UCSD-AML1 (cell line): ENCODE results near the gene NCOA3.

ENCODE experiments used
- DNase-seq: peaks from one replicate; lab custom pipeline; 2025; ENCODE audit not compliant: unreplicated experiment; lab: John Stamatoyannopoulos, UW

NCOA3 gene

DNA sequence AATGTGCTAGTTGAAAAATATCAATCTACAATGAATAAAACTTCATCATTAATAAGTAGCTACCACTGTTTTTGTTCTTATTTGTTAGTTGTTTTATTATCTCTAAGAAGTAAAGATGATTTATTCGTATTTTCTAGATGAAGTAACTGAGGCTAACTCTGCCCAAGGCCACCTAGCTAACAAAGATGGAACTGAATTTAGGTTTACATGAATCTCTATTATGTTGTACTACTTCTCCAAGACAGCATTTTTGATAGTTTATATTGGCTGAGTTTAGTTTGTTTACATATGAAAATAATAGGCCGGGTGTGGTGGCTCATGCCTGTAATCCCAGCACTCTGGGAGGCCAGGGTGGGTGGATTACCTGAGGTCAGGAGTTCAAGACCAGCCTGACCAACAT, 121.5 kb downstream of the NCOA3 start:
- DNase-seq = no peak

DNA sequence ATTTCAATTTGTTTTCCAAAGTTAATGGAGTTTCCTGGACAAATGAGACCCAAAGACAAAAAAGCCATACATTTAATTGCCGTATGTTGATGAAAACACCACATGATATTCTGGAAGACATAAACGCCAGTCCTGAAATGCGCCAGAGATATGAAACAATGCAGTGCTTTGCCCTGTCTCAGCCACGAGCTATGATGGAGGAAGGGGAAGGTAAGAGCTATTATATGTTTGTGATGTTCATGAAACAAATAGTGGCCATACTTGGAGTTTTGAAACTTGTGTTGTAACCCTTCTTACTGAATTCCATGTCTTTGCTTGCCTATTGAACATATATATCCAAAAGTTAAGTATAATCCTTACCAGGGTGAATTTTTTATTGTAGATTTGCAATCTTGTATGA, 125.9 kb downstream of the NCOA3 start:
- no peak for DNase-seq

DNA sequence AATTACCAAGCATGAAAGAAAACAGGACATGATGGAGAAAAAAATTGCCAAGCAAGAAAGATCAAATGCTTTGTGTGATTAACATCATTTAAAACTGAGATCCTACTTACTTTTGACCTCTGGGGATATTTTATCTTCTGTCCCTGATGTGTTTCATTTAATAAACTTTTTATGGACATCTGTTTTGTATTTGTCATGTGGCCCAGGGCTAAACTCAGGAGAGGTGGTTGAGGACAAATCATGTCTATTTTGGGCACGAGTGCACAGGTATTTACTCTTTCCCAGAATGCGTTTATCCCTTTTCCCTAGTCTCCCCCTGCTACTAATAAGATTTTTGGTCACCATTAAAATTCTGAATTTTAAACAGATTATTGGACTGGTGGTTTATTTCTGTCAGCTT, 128.2 kb downstream of the NCOA3 start:
- DNase-seq = no peak

DNA sequence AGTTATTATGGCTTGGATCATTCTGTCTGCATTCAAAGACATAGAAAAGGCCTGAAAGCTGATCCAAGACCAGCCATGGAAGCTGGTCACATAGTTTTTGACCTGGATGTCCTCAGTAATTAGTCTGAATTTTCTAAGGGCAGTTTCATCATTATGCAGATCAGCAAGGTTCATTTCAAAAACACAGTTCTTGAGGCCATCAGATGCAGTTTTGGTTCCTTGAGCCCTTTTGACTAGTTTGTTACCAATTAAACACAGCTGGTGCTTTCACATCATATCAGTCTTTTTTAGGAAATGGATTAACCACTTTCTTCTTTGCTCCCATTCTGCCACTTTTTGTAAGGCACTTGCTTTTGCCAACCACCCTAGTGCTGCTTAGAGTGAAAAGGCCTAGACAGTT, 129.4 kb downstream of the NCOA3 start:
- no peak for DNase-seq

DNA sequence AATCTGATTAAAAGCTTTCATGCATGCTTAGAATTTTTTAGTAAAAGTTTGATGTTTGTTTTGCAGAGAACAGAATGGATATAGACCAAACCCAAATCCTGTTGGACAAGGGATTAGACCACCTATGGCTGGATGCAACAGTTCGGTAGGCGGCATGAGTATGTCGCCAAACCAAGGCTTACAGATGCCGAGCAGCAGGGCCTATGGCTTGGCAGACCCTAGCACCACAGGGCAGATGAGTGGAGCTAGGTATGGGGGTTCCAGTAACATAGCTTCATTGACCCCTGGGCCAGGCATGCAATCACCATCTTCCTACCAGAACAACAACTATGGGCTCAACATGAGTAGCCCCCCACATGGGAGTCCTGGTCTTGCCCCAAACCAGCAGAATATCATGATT, 133.6 kb downstream of the NCOA3 start:
- no peak for DNase-seq

DNA sequence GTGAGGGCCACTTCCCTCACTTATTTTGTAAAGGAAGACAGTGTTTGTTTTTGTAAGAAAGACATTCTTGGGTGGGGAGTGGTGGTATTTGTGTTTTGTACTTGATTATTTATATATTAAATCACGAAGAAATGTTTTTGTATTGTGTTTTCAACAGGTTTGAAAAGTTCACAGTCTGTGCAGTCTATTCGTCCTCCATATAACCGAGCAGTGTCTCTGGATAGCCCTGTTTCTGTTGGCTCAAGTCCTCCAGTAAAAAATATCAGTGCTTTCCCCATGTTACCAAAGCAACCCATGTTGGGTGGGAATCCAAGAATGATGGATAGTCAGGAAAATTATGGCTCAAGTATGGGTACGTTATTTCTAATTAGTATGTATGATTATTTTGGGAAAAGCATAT, 137.2 kb downstream of the NCOA3 start:
- no peak for DNase-seq

DNA sequence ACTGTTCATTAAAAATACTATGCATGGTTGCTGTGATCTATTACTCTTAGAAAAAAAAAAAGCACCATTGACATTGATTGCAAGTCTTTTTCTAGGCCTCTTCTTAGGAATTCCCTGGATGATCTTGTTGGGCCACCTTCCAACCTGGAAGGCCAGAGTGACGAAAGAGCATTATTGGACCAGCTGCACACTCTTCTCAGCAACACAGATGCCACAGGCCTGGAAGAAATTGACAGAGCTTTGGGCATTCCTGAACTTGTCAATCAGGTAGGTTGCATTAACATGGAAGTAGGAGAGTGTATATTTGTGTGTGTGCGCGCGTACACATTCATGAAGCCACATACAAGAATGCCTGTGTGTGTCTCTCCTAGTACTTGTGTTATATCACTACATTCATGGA, 140.4 kb downstream of the NCOA3 start:
- no peak for DNase-seq

DNA sequence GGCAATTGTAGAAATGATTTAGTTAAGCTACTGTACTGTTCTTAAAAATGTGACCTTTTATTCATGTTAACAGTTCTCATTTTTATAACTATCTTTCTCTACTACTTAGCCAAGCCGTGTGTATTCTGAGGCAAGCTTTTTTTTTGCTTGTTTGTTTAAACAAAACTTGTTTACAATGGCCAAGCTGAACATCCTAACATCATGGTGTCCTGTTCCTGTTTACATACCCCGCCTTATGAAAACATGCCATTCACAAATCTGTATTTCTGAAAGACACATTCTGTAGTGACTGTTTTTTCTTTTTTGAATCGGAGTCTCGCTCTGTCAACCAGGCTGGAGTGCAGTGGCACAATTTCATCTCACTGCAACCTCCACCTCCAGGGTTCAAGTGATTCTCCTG, 140.9 kb downstream of the NCOA3 start:
- DNase-seq = no peak

DNA sequence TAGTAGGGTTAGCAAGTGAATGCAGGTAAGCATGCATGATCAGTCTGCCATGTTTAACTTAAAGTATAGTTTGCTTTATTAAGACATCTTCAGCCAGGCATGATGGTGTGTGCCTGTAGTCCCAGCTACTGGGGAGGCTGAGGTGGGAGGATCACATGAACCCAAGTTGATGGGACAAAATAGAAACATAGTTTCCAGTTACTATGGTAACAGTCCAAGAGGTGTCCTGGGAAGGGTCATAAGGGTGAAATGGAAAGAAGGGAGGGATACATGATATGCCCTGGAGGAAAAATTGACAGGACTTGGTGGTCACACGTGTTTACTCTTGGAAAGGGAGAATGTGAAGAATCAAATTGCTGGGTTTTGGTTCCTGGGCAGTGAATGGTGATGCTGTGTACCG, 143.9 kb downstream of the NCOA3 start:
- no peak for DNase-seq

DNA sequence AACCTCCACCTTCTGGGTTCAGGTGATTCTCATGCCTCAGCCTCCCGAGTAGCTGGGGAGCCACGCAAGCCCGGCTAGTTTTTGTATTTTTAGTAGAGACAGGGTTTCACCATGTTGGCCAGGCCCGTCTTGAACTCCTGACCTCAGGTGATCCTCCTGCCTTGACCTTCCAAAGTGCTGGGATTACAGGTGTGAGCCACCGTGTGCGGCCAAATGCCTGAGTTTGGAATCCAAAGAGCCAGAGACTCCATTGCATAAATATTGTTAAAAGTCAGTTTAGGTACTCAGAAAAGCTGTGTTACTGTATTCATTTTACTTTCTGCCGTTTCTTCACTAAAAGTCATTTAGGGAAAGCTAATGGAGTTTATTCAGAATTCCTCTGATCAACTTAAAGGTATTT, 146.3 kb downstream of the NCOA3 start:
- no peak for DNase-seq

DNA sequence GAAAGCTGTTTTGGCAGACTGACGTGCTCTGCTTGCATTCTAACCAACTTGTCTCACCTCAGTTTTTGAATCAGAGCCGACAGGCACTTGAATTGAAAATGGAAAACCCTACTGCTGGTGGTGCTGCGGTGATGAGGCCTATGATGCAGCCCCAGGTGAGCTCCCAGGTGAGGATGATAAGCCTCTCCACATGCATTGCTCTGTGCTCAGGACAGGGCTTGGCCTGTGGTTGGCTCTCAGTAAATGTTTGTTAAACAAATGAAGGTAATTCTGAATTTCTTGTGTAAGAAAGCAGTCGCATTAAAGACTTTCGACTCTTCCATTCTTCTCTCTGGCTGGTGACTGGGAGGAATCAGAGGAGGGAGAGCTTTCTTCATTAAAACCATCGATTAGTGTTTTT, 147.3 kb downstream of the NCOA3 start:
- DNase-seq = no peak

DNA sequence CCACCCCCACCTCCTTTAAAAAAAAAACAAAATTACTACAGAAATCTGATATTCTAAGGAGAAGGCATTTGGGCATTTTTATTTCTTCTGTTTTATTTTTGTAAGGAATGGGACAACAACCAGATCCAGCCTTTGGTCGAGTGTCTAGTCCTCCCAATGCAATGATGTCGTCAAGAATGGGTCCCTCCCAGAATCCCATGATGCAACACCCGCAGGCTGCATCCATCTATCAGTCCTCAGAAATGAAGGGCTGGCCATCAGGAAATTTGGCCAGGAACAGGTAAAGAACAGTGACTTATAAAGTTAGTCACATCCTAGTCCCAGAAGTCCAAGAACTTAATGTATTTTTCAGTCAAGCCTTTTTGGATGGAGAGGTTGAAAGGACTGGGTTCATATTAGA, 150.6 kb downstream of the NCOA3 start:
- no peak for DNase-seq

DNA sequence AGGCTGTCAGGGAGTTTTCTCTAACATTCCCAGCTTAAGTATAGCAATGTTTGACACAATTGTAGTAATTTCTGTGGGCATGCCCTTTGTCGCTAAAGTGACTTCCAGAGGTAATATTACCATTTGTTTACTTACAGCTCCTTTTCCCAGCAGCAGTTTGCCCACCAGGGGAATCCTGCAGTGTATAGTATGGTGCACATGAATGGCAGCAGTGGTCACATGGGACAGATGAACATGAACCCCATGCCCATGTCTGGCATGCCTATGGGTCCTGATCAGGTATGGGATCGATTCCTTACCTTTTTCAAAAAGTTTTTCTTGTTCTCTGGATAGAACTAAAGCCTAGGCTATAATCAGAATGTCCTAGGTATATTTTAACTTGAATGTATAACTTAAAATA, 151.1 kb downstream of the NCOA3 start:
- DNase-seq = no peak

DNA sequence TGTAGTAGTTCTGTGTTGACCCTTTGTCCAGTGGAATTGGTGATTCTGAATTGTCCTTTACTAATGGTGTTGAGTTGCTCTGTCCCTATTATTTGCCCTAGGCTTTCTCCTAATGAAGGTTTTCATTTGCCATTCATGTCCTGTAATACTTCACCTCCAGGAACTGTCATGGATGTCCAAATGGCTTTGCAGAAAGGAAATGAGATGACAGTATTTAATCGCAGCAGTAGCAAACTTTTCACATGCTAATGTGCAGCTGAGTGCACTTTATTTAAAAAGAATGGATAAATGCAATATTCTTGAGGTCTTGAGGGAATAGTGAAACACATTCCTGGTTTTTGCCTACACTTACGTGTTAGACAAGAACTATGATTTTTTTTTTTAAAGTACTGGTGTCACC, 152.2 kb downstream of the NCOA3 start:
- no peak for DNase-seq

DNA sequence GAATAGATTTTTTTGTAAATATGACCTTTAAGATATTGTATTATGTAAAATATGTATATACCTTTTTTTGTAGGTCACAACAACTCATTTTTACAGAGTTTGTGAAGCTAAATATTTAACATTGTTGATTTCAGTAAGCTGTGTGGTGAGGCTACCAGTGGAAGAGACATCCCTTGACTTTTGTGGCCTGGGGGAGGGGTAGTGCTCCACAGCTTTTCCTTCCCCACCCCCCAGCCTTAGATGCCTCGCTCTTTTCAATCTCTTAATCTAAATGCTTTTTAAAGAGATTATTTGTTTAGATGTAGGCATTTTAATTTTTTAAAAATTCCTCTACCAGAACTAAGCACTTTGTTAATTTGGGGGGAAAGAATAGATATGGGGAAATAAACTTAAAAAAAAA, 152.7 kb downstream of the NCOA3 start:
- no peak for DNase-seq

DNA sequence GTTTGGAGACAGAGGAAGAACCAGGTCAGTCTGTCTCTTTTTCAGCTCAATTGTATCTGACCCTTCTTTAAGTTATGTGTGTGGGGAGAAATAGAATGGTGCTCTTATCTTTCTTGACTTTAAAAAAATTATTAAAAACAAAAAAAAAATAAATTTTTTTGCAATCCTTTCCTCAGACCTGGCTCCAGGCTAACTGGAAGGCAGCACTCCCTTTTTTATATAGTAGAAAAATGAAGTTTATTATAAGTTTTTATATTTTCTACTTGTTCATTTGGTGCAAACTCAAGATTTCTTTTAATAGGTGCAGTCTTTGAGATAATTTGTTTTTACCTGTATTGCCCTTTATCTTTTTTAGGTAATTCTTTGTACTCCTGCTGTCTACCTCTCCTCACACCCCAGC, 153.9 kb downstream of the NCOA3 start:
- no peak for DNase-seq

DNA sequence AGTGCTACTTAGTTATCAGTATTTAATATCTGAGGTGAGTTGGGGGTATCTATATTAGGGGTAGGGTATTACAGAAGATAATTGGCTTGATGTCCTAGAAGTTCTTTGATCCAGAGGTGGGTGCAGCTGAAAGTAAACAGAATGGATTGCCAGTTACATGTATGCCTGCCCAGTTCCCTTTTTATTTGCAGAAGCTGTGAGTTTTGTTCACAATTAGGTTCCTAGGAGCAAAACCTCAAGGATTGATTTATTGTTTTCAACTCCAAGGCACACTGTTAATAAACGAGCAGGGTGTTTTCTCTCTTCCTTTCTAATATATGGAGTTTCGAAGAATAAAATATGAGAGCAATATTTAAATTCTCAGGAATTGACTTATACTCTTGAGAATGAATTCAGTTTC, 154.6 kb downstream of the NCOA3 start:
- DNase-seq = no peak

DNA sequence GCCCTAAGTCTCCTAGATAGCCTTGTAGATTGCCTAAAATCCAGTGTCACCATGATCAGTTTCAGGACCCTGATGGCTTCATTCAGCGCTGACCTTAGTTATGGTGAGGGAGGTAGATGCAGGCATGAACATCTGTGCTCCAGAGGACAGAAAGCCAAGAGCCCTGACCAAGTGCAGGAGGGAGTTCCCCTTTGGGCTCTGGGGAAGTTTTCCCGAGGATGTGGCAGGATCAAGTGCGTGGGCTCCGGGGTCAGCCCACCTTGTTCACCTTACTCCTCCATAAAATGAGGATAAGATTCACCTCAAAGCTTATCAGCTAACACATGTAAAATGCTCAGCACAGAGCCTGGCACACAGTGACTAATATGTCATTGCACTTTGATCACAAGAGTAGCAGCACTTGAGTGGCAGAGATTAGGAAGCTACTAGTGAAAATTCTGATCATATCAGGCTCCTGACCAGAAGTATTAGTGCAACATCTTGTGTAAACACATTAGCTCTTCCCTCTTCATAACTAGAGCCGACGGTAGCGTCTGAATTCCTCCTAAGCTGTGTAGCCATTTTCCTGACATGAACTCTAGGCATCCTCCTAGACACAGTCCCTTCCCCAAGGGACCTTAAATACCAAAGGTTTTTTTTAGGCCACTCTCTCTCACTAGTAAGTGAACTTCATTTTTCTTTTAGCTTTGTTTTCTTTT, 158.4 kb downstream of the NCOA3 start:
- DNase-seq = no peak

DNA sequence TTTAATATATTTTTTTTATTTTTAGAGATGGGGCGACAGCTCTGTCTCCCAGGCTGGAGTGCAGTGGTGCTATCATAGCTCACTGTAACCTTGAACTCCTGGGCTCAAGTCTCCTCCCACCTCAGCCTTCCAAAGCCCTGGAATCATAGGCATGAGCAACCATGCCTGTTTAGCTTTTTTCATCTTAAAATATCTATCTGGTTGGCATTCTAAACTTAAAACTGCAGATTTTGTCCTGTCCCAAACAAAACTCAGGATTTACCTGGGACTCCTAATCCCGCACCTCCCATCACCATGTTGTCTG, 158.9 kb downstream of the NCOA3 start:
- no peak for DNase-seq

DNA sequence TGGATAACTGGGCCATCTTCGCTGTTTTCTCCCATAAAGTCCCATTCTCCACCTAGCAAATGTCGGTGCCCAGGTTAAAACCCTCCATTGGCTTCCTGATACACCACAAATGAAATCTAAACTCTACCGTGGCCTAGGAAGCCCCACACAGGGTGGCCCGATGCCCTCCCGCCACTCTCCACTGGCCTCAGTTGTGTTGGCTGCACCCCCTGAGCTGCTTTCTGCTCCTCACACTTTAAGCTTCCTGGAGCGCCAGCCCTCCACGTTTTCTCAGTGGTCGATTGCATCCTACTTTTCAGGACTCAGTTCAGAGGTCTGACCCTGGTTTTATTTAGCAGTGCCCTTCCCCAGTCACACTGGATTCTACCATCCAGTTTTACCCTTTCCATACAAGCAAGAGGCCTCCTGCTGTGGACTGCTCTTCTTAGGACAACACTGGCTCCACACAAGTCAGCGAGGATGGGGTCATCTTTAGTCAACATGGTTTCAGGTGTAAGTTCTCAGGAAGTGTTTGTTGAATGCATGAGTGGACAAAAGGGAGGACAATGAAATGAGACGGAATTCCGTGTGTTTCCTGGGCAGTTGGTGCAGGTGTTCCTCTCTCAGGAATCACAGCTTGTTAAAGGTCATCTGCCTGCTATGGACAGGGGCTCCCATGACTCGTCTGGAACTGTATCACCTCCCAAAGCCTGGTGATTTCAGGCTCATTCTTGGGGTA, 159.5 kb downstream of the NCOA3 start:
- DNase-seq = no peak

DNA sequence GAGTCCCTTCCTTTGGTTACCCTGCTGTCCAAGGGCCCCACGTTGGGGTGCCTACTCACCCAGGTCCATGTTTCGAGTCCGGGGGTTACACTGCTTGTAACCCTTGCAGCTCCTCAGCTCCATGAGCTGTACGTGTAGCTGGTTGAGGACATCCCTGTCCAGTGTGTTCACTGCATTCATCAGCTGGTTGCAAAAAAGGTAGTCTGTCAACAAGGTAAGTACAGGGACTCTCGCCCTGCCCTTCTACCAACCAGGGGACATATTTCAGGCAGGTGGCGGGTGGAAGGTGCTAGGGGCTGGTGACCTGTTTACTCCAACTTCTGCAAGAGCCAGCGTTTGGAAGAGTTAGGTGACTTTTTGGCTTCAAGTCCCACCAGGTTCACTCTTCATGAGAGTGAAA, 160.0 kb downstream of the NCOA3 start:
- no peak for DNase-seq

DNA sequence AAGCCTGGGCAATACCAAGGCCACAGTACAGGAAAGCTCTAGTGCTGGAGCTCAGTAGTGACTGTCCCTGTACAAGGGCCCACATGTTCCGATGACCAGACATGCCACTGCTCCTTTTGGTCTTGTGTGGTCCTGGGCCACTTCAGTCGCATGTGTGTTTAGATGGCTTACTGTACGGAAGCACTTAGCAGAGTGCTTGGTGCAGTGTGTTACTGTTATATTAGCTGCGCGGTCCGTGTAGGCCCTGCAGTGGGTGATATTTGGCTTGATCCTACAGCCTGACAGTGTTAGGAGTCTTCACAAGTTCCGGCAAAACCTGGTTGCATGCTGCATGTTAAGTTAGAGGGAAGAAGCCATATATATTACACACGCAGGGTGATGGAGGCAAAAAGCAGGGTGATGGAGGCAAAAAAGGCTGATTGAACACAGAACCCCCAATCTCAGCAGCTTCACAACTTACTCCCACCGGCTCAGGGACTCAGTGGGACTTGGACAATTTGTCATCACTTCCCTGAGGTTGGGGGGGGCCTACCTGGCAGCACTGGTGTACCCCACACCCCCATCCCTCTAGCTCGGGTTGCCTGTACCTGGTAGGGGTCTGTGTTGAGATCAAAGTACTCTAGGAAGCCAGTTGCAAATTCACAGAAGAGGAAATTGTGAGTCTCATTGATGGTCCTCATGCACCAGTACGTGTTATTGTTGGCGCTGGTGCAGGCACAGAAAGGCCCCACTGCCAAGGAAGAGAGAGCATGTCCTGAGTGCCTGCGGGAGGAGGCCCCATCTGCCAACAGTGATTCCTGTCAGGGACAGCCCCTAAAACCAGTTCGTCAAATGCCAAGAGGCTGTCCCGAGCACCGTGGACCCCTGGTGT, 161.0 kb downstream of the NCOA3 start:
- DNase-seq = no peak
